GM18526 (cell line): ENCODE results near the gene LIMS2.

Source experiments
- POLR2A ChIP-seq: IDR thresholded peaks from 3 replicates; pipeline ENCODE4 v1.6.1; 2011; ENCODE audit not compliant: insufficient read length; ENCODE audit errors: extremely low read depth

Gene LIMS2

DNA sequence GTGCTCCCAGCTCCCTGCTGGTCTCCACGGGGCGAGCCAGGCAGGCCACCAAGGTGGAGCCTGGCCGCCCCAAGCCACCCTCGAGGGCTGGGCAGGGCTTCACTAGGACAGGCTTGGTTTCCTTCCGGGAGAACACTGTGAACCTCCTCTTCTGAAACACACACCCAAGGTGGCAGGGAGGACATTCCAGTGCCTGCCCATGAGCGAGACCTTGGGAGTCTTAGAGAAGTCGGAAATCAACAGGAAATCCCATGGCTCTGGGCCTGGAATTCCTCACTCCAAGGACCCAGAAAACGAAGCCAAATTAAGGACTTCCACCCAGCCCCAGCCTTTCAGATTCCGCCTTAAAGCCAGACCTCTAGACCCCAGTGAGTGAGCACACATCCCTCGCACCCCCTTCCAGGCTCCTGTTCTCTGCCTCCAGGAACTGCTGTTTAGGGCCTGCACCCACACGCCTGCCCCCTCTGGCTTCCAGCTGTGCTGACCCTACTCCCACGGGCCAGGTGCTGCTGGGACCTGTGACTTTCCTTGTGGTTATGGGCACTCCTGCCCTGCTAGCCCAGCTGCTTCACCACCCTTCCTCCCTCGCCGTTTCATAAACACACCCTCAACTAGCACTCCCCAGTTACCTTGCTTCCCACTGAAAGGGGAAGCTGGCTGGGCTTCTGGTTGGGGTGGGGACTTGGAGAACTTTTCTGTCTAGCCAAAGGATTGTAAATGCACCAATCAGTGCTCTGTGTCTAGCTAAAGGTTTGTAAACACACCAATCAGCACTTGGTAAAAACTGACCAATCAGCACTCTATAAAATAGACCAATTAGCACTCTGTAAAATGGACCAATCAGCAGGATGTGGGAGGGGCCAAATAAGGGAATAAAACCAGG, 15.7 kb downstream of the LIMS2 start:
- no peak for TF ChIP-seq POLR2A

DNA sequence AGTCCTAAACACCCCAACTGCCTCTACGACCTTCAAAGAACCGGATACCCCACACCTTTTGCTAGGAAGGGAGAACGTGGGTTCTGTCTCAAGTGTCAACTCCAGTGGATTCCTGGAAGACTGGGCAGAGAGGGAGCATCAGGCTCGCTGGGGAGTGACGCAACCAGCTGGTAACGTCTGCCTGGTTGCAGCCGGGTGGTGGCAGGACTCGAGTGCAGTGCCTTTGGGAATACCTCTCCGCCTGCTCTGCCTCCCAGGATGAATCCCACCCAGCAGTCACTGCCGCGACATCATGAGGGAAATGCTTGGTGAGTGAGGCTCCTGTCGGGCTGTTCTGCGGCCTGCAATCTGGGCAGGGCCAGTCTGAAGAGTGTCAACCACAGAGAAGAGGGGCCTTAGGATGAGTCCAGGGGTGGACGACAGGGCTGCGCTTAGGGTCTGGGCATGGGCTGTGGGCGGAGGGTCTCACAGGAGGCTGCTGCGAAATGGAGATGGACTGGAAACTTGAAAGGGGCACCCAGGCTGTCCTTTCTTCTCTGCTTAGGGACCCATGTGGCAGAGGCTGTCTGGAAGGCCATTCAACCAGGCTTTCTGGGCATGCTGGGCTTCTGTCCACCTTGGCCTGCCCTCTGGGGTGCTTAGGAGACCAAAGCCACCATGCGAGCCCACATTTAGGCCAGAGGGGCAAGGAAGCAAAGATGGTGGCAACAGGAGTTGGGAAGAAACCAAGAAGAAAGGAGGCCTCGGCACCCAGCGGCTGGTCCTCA, 16.5 kb downstream of the LIMS2 start:
- TF ChIP-seq POLR2A = no peak

DNA sequence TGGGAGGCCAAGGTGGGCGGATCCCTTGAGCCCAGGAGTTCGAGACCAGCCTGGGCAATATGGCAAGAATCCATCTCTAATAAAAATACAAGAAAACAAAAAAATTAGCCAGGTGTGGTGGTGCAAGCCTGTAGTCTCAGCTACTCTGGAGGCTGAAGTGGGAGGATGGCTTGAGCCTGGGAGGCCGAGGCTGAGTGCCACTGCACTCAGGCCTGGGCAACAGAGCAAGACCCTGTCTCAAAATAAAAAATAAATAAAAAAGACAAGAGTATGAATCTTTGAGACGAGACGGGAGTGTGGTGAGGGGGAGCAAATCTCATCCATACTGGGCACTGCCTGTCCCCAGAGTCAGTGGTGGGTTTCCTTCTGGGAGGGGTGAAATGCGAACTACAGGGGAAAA, 17.2 kb downstream of the LIMS2 start:
- TF ChIP-seq POLR2A = no peak

DNA sequence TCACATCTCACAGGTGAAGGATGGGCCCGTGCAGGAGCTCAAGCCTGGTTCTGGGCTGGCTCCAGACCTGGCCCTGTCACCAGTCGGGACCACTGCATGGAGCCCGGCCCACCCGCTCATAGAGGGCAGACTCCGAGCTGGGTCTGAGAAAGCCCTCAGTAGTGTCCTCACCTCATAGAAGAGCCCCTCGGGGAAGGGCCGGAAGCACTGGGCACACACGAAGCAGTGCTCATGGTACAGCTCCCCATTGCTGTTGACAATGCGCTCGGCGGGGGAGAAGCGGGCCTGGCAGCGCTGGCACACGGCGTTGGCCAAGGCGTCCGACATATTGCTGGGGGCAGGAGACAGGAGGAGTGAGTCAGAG, 18.1 kb downstream of the LIMS2 start:
- no peak for TF ChIP-seq POLR2A

DNA sequence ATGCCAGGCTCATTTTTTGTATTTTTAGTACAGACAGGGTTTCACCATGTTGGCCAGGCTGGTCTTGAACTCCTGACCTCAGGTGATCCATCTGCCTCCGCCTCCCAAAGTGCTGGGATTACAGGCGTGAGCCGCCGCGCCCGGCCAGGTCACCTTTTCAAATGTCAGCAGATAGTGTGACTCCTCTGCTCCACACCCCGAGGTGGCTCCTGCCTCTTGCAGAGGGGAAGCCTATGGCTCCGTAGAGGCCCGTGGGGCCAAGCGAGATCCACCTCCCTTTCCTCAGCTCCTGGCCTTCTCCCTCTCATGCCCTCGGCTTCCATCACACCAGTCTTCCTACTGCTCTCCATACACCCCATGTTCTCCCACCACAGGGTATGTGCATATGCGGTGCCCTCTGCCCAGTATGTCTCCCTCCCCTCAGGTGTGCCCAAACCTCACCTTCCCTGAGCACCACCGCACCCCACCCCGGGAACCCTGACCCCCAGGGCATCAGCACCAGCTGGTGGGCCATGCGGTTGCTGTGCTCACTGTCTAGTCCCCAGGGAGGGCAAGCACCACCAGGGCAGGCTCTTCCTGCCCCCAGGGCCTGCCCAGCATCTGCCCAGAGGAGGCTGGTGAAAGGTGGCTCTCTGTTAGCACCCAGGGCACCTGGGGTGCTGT, 18.6 kb downstream of the LIMS2 start:
- TF ChIP-seq POLR2A = no peak

DNA sequence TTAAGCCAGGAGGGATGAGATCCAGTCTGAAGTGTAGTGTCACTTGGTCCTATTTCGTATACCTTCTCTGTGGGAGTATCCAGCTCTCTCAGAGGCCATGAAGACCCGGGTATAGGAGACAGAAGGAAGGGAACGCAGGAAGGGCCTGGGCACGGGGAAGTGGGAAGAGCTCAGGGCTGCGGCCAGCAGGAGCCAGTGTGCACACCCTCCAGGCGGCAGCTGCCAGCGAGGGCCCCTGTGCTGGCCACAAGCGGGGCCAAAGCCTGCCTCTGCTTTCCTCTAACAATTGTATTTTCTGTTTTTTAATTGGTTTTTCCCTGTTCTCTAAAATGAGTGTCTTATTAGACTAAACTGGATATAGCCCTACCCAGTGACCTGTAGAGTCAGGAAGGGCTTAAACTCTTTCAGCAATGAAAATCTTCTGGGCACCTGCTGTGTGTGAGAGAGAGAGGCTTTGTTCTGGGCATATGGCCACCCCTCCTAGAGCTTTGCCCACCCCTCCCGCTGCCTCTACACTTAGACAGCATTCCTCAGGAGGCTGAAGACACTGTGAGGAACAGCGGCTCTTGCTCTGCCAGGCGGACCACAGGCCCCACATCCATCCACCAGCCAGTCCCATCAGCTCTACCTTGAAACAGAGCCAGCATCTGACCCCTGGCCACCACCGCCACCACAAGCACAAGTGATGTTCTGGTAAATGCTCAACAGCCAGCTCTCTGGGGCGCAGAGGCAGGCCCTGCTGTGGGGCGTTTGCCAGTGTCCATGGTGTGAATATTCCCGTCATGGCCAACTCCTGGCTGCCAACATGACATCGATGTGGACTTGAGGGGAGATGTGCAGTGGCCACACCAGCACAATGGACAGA, 19.9 kb downstream of the LIMS2 start:
- TF ChIP-seq POLR2A = no peak

DNA sequence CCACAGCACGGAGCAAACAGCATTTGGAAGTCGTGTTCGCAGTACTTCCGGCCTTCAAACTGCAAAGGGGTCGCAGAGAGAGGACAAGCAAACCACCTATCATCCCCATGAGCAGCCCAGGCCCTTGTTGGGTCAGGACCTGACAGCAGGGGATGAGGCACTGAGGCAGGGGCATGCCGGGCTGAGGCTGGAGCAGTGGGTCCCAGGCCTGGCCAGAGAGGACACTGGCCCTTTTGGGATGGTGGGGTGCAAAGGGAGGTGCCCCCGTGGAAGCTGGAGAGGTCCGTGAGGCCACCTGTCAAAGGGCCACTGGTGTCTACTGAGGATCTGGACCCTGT, 20.5 kb downstream of the LIMS2 start:
- no peak for TF ChIP-seq POLR2A

DNA sequence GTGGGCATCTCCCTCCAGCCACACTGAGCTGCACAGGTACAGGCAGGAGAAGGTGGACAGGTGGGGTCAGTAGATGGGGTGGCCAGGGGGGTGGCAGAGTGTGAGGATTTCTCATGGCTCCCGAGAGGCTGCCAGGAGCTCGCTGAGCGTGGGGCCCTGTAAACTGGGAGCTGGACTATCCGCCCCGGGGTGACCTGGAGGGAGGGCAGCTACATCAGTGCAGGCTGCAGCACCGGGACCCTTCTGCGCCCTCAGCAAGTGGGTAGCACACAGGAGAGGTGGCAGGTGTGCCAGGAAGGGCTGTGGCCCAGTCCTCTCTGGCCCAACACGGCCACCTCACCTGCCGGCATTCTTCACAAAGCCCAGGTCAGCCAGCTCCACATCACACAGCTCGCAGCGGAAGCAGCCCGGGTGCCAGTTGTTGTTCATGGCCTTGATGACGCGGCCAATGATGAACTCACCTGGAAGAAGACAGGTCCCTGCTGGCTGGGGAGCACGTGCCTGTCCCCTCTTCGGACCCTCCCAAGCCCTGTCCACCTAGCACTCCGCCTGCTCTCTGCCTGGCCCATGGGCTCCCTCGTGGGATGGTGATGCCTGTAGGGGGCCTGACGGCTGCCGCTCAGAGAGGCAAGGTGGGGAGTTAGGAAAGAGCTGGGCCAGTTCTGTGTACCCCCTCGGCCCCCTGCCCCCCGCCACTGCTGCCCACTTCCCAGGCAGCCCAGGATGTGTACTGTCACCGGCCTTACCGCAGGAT, 21.1 kb downstream of the LIMS2 start:
- no peak for TF ChIP-seq POLR2A

DNA sequence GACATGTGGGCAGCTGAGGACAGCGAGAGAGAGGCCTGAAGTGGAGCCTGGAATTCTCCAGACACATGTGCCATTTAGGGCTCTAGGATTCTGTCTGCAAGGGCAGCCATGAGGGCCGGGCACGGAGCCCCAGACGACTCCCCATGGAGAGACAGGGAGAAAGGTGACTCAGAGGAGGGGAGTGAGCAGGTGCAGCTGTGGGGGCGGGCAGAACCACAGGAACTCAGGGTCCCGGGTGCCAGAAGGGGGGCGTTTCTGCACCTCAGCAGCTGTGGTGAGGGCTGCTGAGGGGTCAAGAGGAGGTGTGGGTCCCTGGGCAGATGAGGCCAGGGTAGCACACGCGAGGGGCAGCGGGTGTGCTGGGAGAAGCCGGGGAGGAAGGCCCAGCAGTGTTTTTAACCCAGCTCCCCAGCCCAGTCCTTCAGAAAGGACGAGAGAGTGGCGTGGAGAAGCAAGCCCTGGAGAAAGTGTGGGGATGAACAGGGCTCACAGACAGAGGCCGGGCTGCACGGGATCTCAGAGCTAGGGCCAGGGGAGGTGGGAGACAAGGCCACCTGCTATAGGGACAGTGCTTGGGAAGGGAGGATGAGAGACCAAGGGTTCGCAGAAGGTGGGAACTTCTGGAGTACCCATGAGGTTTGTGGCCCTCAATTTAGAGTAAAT, 21.8 kb downstream of the LIMS2 start:
- TF ChIP-seq POLR2A = no peak

DNA sequence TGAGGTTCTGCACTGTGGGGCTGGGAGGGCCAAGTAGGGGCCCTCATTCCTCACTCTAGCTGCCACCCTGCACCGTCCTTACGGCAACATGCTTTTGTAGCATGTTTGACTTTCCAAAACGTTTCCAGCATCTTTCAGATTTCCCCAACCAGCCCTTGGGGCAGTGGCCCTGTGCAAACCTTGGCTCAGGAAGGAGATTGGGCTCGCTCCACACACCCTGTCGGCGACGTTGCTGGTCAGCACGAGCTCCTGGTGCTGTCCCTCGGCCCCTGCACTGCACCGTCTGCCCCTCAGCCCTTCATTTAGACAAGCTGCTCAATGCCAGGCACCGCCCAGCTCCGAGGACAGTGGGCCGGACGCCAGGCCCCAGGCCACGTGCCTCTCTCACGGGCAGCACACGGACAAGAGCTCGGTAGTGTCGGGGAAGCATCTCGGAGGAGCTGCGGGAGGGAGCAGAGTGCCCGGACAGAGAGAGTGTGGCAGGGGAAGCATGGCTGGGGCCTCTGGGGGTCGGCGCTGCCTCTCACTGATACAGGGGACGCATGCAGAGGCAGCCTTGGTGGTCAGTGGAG, 22.5 kb downstream of the LIMS2 start:
- no peak for TF ChIP-seq POLR2A

DNA sequence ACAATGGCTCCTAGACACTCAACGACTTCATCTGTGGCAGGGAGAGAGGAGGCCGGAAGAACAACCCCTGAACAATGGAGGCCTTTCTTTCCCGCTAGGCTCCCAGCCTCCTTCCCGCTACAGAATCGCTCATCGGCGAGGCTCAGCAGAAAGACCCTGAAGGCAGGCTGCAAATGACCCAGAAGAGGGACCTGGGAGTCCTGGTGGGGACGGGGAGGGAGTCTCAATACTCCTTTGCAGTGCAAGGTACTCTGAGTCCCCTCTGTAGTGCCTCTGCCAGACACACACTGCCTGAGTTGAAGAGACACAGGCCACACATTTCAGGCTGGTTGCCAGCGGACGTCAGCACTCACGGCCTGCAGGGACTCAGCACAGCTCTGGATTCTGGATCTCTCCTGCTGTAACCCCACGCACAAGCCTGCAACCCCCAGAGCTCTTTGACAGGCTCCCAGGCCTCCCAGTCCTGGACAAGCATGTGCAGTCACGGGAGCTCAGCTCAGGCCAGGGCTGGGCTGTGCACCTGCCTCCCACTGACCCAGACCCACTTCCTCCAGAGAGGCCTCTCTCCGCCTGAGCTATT, 23.3 kb downstream of the LIMS2 start:
- no peak for TF ChIP-seq POLR2A

DNA sequence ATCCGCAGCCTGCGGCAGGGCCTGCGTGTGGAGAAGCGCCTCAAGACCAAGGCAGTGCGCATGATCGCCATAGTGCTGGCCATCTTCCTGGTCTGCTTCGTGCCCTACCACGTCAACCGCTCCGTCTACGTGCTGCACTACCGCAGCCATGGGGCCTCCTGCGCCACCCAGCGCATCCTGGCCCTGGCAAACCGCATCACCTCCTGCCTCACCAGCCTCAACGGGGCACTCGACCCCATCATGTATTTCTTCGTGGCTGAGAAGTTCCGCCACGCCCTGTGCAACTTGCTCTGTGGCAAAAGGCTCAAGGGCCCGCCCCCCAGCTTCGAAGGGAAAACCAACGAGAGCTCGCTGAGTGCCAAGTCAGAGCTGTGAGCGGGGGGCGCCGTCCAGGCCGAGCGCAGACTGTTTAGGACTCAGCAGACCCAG, 23.9 kb downstream of the LIMS2 start:
- no peak for TF ChIP-seq POLR2A

DNA sequence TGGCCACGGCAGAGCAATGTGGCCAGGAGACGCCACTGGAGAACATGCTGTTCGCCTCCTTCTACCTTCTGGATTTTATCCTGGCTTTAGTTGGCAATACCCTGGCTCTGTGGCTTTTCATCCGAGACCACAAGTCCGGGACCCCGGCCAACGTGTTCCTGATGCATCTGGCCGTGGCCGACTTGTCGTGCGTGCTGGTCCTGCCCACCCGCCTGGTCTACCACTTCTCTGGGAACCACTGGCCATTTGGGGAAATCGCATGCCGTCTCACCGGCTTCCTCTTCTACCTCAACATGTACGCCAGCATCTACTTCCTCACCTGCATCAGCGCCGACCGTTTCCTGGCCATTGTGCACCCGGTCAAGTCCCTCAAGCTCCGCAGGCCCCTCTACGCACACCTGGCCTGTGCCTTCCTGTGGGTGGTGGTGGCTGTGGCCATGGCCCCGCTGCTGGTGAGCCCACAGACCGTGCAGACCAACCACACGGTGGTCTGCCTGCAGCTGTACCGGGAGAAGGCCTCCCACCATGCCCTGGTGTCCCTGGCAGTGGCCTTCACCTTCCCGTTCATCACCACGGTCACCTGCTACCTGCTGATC, 24.4 kb downstream of the LIMS2 start:
- no peak for TF ChIP-seq POLR2A
